Measurements from ENCODE around the gene B4GALT7.

DNA sequence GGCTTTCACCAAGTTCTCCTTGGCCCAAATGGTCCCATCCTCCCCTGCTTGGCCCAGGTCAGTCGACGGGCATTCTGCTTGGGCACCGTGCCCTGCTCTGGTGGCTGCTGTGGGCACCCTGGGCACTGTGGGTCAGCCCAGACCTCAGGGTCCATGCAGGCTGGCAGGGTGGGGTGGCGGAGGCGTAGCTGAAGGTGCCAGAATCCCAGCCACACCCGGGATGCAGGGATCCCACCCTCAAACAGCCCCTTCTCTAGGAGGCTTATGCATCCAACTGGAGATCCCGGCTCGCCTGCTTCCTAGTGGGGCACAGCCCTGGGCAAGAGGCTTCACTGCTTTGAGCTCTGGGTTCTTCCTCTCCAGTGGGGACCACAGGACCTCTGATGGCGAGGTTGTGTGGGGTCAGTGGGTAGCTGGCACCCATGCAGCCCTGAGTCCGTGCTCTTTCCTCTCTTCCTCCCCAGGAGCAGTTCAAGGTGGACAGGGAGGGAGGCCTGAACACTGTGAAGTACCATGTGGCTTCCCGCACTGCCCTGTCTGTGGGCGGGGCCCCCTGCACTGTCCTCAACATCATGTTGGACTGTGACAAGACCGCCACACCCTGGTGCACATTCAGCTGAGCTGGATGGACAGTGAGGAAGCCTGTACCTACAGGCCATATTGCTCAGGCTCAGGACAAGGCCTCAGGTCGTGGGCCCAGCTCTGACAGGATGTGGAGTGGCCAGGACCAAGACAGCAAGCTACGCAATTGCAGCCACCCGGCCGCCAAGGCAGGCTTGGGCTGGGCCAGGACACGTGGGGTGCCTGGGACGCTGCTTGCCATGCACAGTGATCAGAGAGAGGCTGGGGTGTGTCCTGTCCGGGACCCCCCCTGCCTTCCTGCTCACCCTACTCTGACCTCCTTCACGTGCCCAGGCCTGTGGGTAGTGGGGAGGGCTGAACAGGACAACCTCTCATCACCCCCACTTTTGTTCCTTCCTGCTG, 9.4 kb downstream of the B4GALT7 start:
- TF ChIP-seq, protein P1, sequence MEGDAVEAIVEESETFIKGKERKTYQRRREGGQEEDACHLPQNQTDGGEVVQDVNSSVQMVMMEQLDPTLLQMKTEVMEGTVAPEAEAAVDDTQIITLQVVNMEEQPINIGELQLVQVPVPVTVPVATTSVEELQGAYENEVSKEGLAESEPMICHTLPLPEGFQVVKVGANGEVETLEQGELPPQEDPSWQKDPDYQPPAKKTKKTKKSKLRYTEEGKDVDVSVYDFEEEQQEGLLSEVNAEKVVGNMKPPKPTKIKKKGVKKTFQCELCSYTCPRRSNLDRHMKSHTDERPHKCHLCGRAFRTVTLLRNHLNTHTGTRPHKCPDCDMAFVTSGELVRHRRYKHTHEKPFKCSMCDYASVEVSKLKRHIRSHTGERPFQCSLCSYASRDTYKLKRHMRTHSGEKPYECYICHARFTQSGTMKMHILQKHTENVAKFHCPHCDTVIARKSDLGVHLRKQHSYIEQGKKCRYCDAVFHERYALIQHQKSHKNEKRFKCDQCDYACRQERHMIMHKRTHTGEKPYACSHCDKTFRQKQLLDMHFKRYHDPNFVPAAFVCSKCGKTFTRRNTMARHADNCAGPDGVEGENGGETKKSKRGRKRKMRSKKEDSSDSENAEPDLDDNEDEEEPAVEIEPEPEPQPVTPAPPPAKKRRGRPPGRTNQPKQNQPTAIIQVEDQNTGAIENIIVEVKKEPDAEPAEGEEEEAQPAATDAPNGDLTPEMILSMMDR (conservative IDR thresholded peaks at IDR 0.05; ENCODE audit: low read depth, low read length) = no peak
- TF ChIP-seq EZH2 (IDR thresholded peaks at IDR 0.05; ENCODE audit: borderline replicate concordance, low read depth, low read length, poor library complexity, severe bottlenecking) = no peak
